Fibroblast of lung (primary cell): ENCODE measurements around the gene KRT71. TPM values are rescaled to one million over a fixed set of nuclear protein-coding genes. Genes with fewer than 3 reads are reported as not detected.

Source experiments
- DNase-seq, 2 donors: peaks; one replicate each; pipeline versions ENCODE4 v3.0.0 to v3.0.0-alpha.2; 2010; ENCODE audit warnings: low read depth in 2 of 2
- H2AFZ ChIP-seq: 2 replicates; pipeline ENCODE4 v1.5.1; 2012; ENCODE audit warnings: low read length, control low read depth, inconsistent platforms
- H3K27ac ChIP-seq: 2 replicates; pipeline ENCODE4 v1.5.1; 2011; ENCODE audit warnings: low read length, control low read depth; ENCODE audit not compliant: insufficient read depth
- H3K27me3 ChIP-seq: 2 replicates; pipeline ENCODE4 v1.5.1; 2011; ENCODE audit warnings: mild to moderate bottlenecking, low read length; ENCODE audit not compliant: control insufficient read depth, insufficient read depth
- H3K36me3 ChIP-seq: 2 replicates; pipeline ENCODE4 v1.5.1; 2011; ENCODE audit warnings: low read length; ENCODE audit not compliant: control insufficient read depth, insufficient read depth
- H3K4me1 ChIP-seq: 2 replicates; pipeline ENCODE4 v1.5.1; 2011; ENCODE audit warnings: low read length; ENCODE audit not compliant: control insufficient read depth, insufficient read depth; ENCODE audit errors: extremely low read depth
- H3K4me2 ChIP-seq: 2 replicates; pipeline ENCODE4 v1.5.1; 2011; ENCODE audit warnings: low read length, control low read depth; ENCODE audit not compliant: insufficient read depth; ENCODE audit errors: extremely low read depth
- H3K4me3 ChIP-seq, 4 experiments: fragments of 200-600 bp in 1 of 4; sonication (generic) in 1 of 4; replicated peaks in 1 of 4; 2 replicates each; pipeline ENCODE4 v1.5.1; 2011 to 2016; ENCODE audit warnings: low read length in 4 of 4, low read depth in 3 of 4, mild to moderate bottlenecking in 3 of 4, control low read depth in 2 of 4, inconsistent platforms in 1 of 4, mixed read lengths in 1 of 4; ENCODE audit not compliant: insufficient read depth in 1 of 4; ENCODE audit errors: control extremely low read depth in 1 of 4
- H3K79me2 ChIP-seq: 2 replicates; pipeline ENCODE4 v1.5.1; 2012; ENCODE audit warnings: mild to moderate bottlenecking, low read length, inconsistent platforms; ENCODE audit not compliant: control insufficient read depth, insufficient read depth
- H3K9ac ChIP-seq: 2 replicates; pipeline ENCODE4 v1.5.1; 2011; ENCODE audit warnings: mild to moderate bottlenecking, low read length, control low read depth; ENCODE audit not compliant: insufficient read depth
- H3K9me3 ChIP-seq: 2 replicates; pipeline ENCODE4 v1.5.1; 2012; ENCODE audit warnings: low read depth, low read length; ENCODE audit not compliant: control insufficient read depth, insufficient read depth
- H4K20me1 ChIP-seq: 2 replicates; pipeline ENCODE4 v1.5.1; 2011; ENCODE audit warnings: low read length; ENCODE audit not compliant: control insufficient read depth, insufficient read depth; ENCODE audit errors: extremely low read depth
- CTCF ChIP-seq, 2 donors: IDR thresholded peaks in 1 of 2; conservative IDR thresholded peaks in 1 of 2; 1 replicate in 1 of 2; 2 replicates in 1 of 2; pipeline ENCODE4 v1.5.1; 2011 to 2012; ENCODE audit warnings: low read length in 2 of 2, control low read depth in 1 of 2, inconsistent platforms in 1 of 2, low read depth in 1 of 2, mild to moderate bottlenecking in 1 of 2
- EZH2 ChIP-seq: IDR thresholded peaks from 2 replicates; pipeline ENCODE4 v1.5.1; 2012; ENCODE audit warnings: low read length, control low read depth, mild to moderate bottlenecking; ENCODE audit errors: missing control alignments
- polyA plus RNA-seq, 2 donors: library from polyadenylated mRNA; depleted of rRNA in 1 of 2; stranded (reverse) in 1 of 2; unstranded in 1 of 2; fragments of >200 nt; gene quantifications; 2 replicates each; pipeline ENCODE4 v1.2.1, GENCODE V29; 2011 to 2012; ENCODE audit warnings: missing spikeins in 1 of 2
- total RNA-seq: library from RNA; depleted of rRNA; stranded (reverse); fragments of >200 nt; gene quantifications from 2 replicates; pipeline ENCODE4 v1.2.1, GENCODE V29; 2014

Gene KRT71
- total and polyA plus RNA-seq, 2 donors (not counting 1 experiment from before 2014, with no cell fraction given) = not detected

DNA sequence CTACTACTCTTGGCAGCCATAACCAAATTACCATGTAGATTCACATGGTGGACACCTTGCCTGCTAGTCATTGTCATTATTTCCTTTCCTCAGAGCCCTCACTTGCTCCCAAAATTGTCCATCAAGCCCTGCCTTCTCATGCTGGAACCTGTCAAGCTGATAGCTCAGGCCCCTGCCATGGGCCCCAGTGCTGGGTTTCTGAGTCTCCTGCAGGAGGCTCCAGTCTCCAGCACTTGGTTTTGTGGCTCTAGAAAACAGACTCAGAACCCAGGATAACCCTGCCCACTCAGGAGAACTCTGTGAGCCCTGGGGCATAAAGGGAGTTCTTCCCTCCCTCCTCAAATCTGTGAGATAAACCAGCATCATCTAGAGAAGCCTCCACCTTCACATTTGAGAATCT, 10.8 kb downstream of the KRT71 start:
- no peak overlapping the region for H3K4me3 ChIP-seq
- H3K4me2 ChIP-seq = no peak overlapping the region
- TF ChIP-seq CTCF (conservative IDR thresholded peaks at IDR 0.05 in 1 of 2, IDR thresholded peaks at IDR 0.05 in 1 of 2; ENCODE audit: low read depth in 1 of 2, low read length in 2 of 2) = no peak
- no peak for TF ChIP-seq EZH2
- H4K20me1 ChIP-seq = no peaks in the 10 kb centered on the region
- H3K4me1 ChIP-seq = no peaks in the 10 kb centered on the region
- H3K9me3 ChIP-seq = no peaks in the 10 kb centered on the region
- no peak overlapping the region for H2AFZ ChIP-seq
- no peak overlapping the region for H3K9ac ChIP-seq
- H3K27ac ChIP-seq = no peak overlapping the region
- H3K79me2 ChIP-seq = no peaks in the 10 kb centered on the region
- peaks cover 5% of the 10 kb centered on the region for H3K27me3 ChIP-seq
- DNase-seq = no peak
- no peaks in the 10 kb centered on the region for H3K36me3 ChIP-seq

GRCh38 chr12:52541709-52542108, 11.2 kb downstream of the KRT71 start:
- peaks cover 5% of the 10 kb centered on the region for H3K27me3 ChIP-seq
- no peak overlapping the region for H3K27ac ChIP-seq
- H3K36me3 ChIP-seq = no peaks in the 10 kb centered on the region
- no peak overlapping the region for H3K9ac ChIP-seq
- no peak for TF ChIP-seq EZH2
- TF ChIP-seq CTCF (conservative IDR thresholded peaks at IDR 0.05 in 1 of 2, IDR thresholded peaks at IDR 0.05 in 1 of 2; ENCODE audit: low read depth in 1 of 2, low read length in 2 of 2) = no peak
- H3K4me2 ChIP-seq = no peak overlapping the region
- no peak overlapping the region for H2AFZ ChIP-seq
- H3K79me2 ChIP-seq = no peaks in the 10 kb centered on the region
- H3K4me3 ChIP-seq = no peak overlapping the region
- no peaks in the 10 kb centered on the region for H3K9me3 ChIP-seq
- H4K20me1 ChIP-seq = no peaks in the 10 kb centered on the region
- no peaks in the 10 kb centered on the region for H3K4me1 ChIP-seq
- no peak for DNase-seq

DNA sequence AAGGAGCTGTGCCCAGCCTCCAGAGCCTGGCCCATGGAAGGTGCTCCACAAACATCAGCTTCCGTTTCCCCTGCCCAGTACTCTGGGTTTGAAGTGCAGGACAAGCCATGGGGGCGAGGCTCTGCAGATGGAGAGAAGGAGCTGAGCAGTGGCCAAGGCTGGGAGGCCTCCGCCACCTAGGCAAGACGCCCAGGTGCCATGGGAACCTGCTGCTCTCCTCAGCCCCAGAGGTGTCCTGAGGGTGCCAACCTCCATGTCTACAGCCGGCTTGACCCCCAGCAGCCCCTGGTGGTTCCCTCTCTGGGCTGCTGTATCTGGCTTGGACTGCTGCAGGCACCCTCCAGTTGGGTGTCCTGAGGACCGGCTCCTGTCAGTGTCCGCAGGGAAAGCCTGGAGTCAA, 12.4 kb downstream of the KRT71 start:
- Histone ChIP-seq H3K4me2 (no peak overlapping the region), H2AFZ (no peak overlapping the region), H3K27ac (no peak overlapping the region), H3K36me3 (no peaks in the 10 kb centered on the region), H4K20me1 (no peaks in the 10 kb centered on the region), H3K9ac (no peak overlapping the region), H3K9me3 (no peaks in the 10 kb centered on the region), H3K79me2 (no peaks in the 10 kb centered on the region), H3K4me1 (no peaks in the 10 kb centered on the region), H3K4me3 (no peak overlapping the region), H3K27me3 (peaks cover 5% of the 10 kb centered on the region)
- TF ChIP-seq CTCF (conservative IDR thresholded peaks at IDR 0.05 in 1 of 2, IDR thresholded peaks at IDR 0.05 in 1 of 2; ENCODE audit: low read depth in 1 of 2, low read length in 2 of 2) (no peak), EZH2 (no peak)
- DNase-seq = no peak
